Activated CD8-positive, alpha-beta T cell treated with anti-CD3 and anti-CD28 coated beads, Interleukin-2, amount 10 ng/mL, durations not matched to agents 7 days and 5 days (primary cell): ENCODE data around the gene CD36. TPM values are rescaled to one million over a fixed set of nuclear protein-coding genes. Genes with fewer than 3 reads are reported as not detected.

Experiments
- ATAC-seq: fragments of 150-1000 bp; cut with Tn5 transposase; one replicate; pipeline ENCODE4 v1.10.0; 2021; ENCODE audit warnings: moderate library complexity
- CTCF ChIA-PET: fragments of 350-600 bp; sonication (Branson Sonifier 250); formaldehyde crosslinking; loops from one replicate; lab custom pipeline; 2021; ENCODE audit warnings: antibody characterized with exemption; lab: Charles Lee
- POLR2A ChIA-PET: fragments of 350-600 bp; sonication (Branson Sonifier 250); formaldehyde crosslinking; loops from one replicate; lab custom pipeline; 2021; ENCODE audit warnings: antibody characterized with exemption; lab: Charles Lee
- DNase-seq: peaks from one replicate; pipeline ENCODE4 v3.0.0-alpha.2; 2020
- H3K27ac Mint-ChIP-seq: one replicate; pipeline ENCODE4 v1.8.0; 2021; ENCODE audit warnings: mild to moderate bottlenecking, mixed read lengths
- H3K27me3 Mint-ChIP-seq: one replicate; pipeline ENCODE4 v1.8.0; 2021; ENCODE audit warnings: low read depth, mixed read lengths
- H3K36me3 Mint-ChIP-seq: one replicate; pipeline ENCODE4 v1.8.0; 2021; ENCODE audit warnings: low read depth, mixed read lengths
- H3K4me1 Mint-ChIP-seq: one replicate; pipeline ENCODE4 v1.8.0; 2021; ENCODE audit warnings: low read depth, mixed read lengths
- H3K4me3 Mint-ChIP-seq: one replicate; pipeline ENCODE4 v1.8.0; 2021; ENCODE audit warnings: mild to moderate bottlenecking, mixed read lengths
- H3K9me3 Mint-ChIP-seq: one replicate; pipeline ENCODE4 v1.8.0; 2022; ENCODE audit warnings: mixed read lengths; ENCODE audit not compliant: insufficient read depth
- total RNA-seq, 2 experiments: library from RNA; stranded (reverse); gene quantifications; one replicate each; pipeline ENCODE4 v1.2.3, GENCODE V29; 2021

Gene CD36
- total RNA-seq, 2 experiments from 2014 or later = not detected

DNA sequence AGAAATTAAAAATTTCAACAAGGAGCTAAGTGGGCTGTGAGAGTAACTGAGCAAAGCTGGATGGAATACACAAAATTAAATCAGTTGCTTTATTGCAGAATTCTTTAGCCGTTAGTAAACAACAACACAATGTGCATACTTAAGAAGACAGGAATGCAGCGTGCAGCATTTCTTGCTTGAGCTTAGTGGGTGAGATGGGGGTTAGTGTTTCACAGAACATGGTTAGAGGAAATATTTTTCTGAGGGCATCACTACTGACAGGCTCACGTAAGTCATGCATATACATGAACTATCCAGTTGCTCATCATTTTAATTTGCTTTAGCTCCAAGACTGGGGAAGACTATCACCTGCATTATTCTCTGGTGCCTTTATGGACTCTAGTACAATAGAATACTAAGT is 80.8 kb downstream of the CD36 start:
- H3K9me3 Mint-ChIP-seq = no peaks in the 10 kb centered on the region
- ATAC-seq = no peak
- H3K27me3 Mint-ChIP-seq = no peaks in the 10 kb centered on the region
- H3K27ac Mint-ChIP-seq = no peak overlapping the region
- ChIA-PET CTCF (no interaction called here), POLR2A (interaction anchor here (0.7 kb wide), 1 partner anchor 1498 kb away, joined by 3 read pairs; no protein-coding TSS in a partner anchor)
- H3K4me3 Mint-ChIP-seq = no peak overlapping the region
- DNase-seq = no peak
- no peaks in the 10 kb centered on the region for H3K36me3 Mint-ChIP-seq
- no peaks in the 10 kb centered on the region for H3K4me1 Mint-ChIP-seq

DNA sequence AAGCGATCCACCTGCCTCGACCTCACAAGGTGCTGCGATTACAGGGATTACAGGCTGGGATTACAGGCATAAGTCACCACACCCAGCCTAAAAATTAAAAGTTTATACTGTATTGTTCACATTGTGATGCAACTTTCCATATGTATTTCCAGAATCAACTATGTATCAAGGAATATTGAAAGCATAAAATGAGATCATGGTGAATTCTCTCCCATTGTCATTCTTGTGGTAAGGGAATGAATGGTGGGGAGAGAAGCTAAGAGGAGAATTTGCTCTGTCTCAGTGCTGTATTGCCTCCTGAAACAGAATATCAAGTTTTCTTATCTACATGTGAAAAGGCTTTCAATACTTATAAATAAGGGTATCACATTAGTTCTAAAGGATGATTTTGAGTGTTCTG is 81.7 kb downstream of the CD36 start:
- Mint-ChIP-seq H3K4me3 (no peak overlapping the region), H3K36me3 (no peaks in the 10 kb centered on the region), H3K4me1 (no peaks in the 10 kb centered on the region), H3K9me3 (no peaks in the 10 kb centered on the region), H3K27ac (no peak overlapping the region), H3K27me3 (no peaks in the 10 kb centered on the region)
- DNase-seq (no peak), ATAC-seq (no peak)
- ChIA-PET POLR2A (no interaction called here), CTCF (no interaction called here)

DNA sequence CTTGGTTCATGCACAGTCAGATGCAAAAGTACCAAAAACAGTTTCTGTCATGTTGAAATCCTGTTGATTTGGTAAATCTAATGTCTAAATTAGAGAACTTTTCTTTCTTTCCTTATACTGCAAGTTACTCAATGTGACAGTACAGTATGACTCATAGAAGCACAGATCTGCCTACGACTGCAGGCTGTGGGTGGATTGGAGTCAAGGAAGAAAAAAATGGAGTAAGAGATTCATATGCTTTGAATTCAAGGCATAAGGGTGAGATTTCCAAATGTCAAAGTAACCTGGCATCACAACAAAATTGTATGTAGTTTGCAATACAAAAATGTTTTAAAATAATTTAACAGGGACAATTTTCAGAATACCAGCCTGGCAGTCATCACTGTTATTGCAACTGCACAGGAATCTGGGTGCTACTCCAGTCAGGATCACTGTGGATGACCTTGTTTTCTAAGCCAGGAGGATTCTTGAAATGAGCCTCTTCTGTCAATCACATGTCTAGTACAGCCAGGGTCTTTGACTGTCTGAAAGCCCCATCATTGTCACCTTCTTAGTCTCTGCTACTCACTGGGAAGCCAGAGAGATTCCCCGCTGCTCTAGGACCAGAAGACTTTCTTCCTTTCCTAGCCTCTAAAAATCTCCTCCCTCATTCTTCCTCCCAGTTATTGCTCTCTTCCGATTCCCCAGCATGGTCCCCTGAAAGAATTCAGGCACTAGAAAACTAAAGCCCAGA is 83.6 kb downstream of the CD36 start:
- H3K27me3 Mint-ChIP-seq = no peaks in the 10 kb centered on the region
- ATAC-seq = no peak
- DNase-seq = no peak
- ChIA-PET POLR2A (no interaction called here), CTCF (no interaction called here)
- no peaks in the 10 kb centered on the region for H3K36me3 Mint-ChIP-seq
- H3K27ac Mint-ChIP-seq = no peak overlapping the region
- no peaks in the 10 kb centered on the region for H3K9me3 Mint-ChIP-seq
- H3K4me1 Mint-ChIP-seq = no peaks in the 10 kb centered on the region
- H3K4me3 Mint-ChIP-seq = no peak overlapping the region

DNA sequence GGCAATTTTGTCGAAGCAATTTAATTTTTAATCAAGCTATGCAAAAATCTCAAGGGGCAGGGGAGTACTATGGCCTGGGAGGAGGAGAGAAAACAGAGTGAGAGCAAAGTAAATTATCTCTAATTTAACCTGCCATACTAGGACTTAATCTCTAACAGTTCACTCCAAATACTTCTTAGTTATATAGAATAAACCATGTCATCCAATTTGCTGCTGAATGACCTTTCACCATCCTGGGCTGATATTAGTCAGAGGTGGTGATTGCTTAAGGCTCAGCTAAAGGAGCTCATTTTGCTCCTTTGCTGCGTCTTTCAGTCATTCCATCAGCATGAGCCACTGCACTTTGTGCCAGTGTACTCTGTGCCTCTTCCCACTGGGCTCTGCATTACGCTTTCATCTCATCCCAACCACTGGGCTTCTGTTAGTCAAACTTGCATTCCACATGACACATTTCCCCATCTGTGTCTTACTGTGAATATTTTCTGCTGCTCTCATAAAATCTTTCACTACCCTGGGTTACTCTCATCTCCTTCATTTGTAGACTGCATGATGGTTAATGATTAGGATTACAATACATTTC is 84.3 kb downstream of the CD36 start:
- Mint-ChIP-seq H3K4me1 (no peaks in the 10 kb centered on the region), H3K36me3 (no peaks in the 10 kb centered on the region), H3K9me3 (no peaks in the 10 kb centered on the region), H3K4me3 (no peak overlapping the region), H3K27ac (no peak overlapping the region), H3K27me3 (no peaks in the 10 kb centered on the region)
- ChIA-PET CTCF (no interaction called here), POLR2A (no interaction called here)
- DNase-seq (no peak), ATAC-seq (no peak)

DNA sequence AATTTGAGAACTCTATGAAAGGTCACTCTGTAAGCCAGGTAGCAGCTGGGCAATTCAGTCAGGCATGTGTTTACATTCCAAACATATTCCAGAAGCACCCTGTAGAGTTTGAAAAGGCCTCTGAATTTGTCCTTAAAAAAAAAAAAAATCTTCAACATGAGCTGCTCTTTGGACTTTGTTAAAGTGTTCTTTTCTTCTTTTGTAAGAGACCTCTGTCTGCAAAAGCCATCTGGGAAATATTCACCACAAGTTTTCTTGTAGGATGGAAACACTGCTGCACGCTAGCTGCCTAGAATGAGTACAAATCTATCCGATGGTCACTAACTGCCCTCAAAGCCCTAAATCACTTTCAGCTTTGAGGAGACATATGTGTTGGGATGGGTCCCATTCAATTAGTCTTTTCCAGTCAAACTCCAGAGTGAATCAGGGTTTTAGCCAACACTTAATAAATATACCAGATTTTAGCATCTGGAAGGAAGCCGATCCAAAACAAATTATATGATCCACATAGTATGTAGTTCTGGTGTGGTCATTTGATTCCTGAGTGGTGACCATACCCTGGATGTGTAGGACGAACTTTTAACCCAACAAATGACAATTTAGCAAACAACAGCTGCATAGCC is 85.9 kb downstream of the CD36 start:
- Mint-ChIP-seq H3K4me3 (no peak overlapping the region), H3K27me3 (no peaks in the 10 kb centered on the region), H3K9me3 (no peaks in the 10 kb centered on the region), H3K27ac (no peak overlapping the region), H3K36me3 (no peaks in the 10 kb centered on the region), H3K4me1 (no peaks in the 10 kb centered on the region)
- ChIA-PET POLR2A (no interaction called here), CTCF (no interaction called here)
- ATAC-seq (no peak), DNase-seq (no peak)

DNA sequence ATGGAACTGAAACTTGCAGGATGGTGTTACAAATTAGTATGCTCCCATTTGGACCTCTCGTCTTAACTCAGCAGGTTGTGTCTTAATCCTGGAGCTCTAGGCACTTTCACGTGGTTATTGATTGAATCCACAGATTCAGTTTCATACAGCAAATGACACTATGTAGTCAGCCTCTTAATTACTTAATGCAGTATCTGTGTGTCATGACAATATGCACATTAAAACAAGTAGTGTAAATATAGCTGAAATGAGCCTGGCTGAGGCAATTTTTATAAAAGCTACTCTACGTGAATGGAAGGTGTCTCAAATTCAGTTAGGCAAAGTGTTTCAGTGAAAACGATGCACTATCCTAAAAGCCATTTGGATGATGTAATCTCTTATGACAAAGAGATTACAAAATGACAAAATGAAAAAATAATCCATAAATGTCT is 86.8 kb downstream of the CD36 start:
- DNase-seq (no peak), ATAC-seq (no peak)
- Mint-ChIP-seq H3K27me3 (no peaks in the 10 kb centered on the region), H3K27ac (no peak overlapping the region), H3K36me3 (no peaks in the 10 kb centered on the region), H3K4me3 (no peak overlapping the region), H3K9me3 (no peaks in the 10 kb centered on the region), H3K4me1 (no peaks in the 10 kb centered on the region)
- ChIA-PET CTCF (no interaction called here), POLR2A (no interaction called here)

Other genes starting within 250 kb of the CD36 start
- not detected for gene GNAT3, start 126.6 kb upstream of the CD36 start, total RNA-seq